IMR-90 (cell line): ENCODE results near the gene ZMYM4. TPM values are rescaled to one million over a fixed set of nuclear protein-coding genes. Genes with fewer than 3 reads are reported as not detected.

Experiments used
- microRNA-seq, 2 experiments: library from miRNA; stranded (forward) in 1 of 2; unstranded in 1 of 2; fragments of 10-50 nt in 1 of 2; fragments of <30 nt in 1 of 2; gene quantifications in 1 of 2; microRNA quantifications in 1 of 2; one replicate each; pipeline versions ENCODE3 to v1.1.0; 2013 to 2020; ENCODE audit not compliant: insufficient read depth in 1 of 2, insufficient read length in 1 of 2, unreplicated experiment in 1 of 2
- polyA plus RNA-seq, 3 experiments: library from polyadenylated mRNA; depleted of rRNA; stranded (reverse); fragments of >200 nt; gene quantifications; 2 replicates each; pipeline ENCODE4 v1.2.3, GENCODE V29; 2012; ENCODE audit warnings: low replicate concordance in 1 of 3
- small RNA-seq, 5 experiments: library from RNA; depleted of rRNA; stranded (forward); fragments of <200 nt; gene quantifications; one replicate each; pipeline ENCODE3, GENCODE V24; 2012
- total RNA-seq: library from RNA; depleted of rRNA; stranded (reverse); fragments of >200 nt; gene quantifications from 2 replicates; pipeline ENCODE4 v1.2.3, GENCODE V29; 2012; rRNA removed

The ZMYM4 gene
- total and polyA plus RNA-seq, 2 of the 4 experiments (the other 2 are of a cell fraction): 14.7 to 53.8 TPM

Small RNAs within 50 kb of the gene (microRNA-seq; reads per million reads assigned to microRNA genes)
- not detected for gene RF00091 (ENCODE audit: insufficient read depth, insufficient read length)

Small RNAs within 50 kb of the gene (small RNA-seq; reads per million reads assigned to genes)
- gene RF00091: 0 to 0.08 (median 0) reads per million in 5 experiments

Other genes with a start within 250 kb of the ZMYM4 start
- 5.7 and 9.7 TPM in 2 replicates for gene ZMYM6, start 236.8 kb upstream of the ZMYM4 start, total RNA-seq
- gene ZMYM6, start 236.8 kb upstream of the ZMYM4 start, polyA plus RNA-seq (2012; rRNA removed): 7.2 and 7.7 TPM in 2 replicates
- gene ZMYM1, start 189.3 kb upstream of the ZMYM4 start, total RNA-seq: 26.1 and 33.9 TPM in 2 replicates
- 5.7 and 7.2 TPM in 2 replicates for gene ZMYM1, start 189.3 kb upstream of the ZMYM4 start, polyA plus RNA-seq (2012; rRNA removed)
- 53.9 and 121 TPM in 2 replicates for gene SFPQ, start 75.6 kb upstream of the ZMYM4 start, total RNA-seq
- 91.4 and 121 TPM in 2 replicates for gene SFPQ, start 75.6 kb upstream of the ZMYM4 start, polyA plus RNA-seq (2012; rRNA removed)